Thoracic aorta (tissue), 2 donors: ENCODE data around the gene S100A11. TPM values are rescaled to one million over a fixed set of nuclear protein-coding genes. Genes with fewer than 3 reads are reported as not detected.

Experiments
- ATAC-seq: fragments of 150-250 bp; one replicate; pipeline ENCODE4 v1.8.0; 2017; ENCODE audit warnings: low read depth; ENCODE audit not compliant: insufficient number of reproducible peaks, low FRiP score
- DNase-seq: peaks from one replicate; pipeline ENCODE4 v3.0.0-alpha.2; 2020; ENCODE audit warnings: low spot score
- H3K27ac ChIP-seq, 2 donors: fragments of 200-600 bp; sonication (generic); 1 replicate in 1 of 2; 2 replicates in 1 of 2; pipeline ENCODE4 v1.5.1; 2016; ENCODE audit warnings: mild to moderate bottlenecking in 2 of 2, moderate library complexity in 2 of 2
- H3K27me3 ChIP-seq: fragments of 200-600 bp; sonication (generic); replicated peaks from 2 replicates; pipeline ENCODE4 v1.6.0; 2016; ENCODE audit warnings: mild to moderate bottlenecking; ENCODE audit not compliant: insufficient read depth
- H3K36me3 ChIP-seq: fragments of 200-600 bp; sonication (generic); one replicate; pipeline ENCODE4 v1.5.1; 2016
- H3K4me1 ChIP-seq, 2 donors: fragments of 200-600 bp; sonication (generic); 1 replicate in 1 of 2; 2 replicates in 1 of 2; pipeline versions ENCODE4 v1.5.1 to v1.6.0; 2016; ENCODE audit warnings: low read depth in 2 of 2, mild to moderate bottlenecking in 1 of 2; ENCODE audit not compliant: control insufficient read depth in 1 of 2
- H3K4me3 ChIP-seq: fragments of 200-600 bp; sonication (generic); 2 replicates; pipeline ENCODE4 v1.5.1; 2016; ENCODE audit warnings: mild to moderate bottlenecking
- H3K9me3 ChIP-seq: fragments of 200-600 bp; sonication (generic); 2 replicates; pipeline ENCODE4 v1.5.1; 2016
- CTCF ChIP-seq: fragments of 200-600 bp; sonication (generic); IDR thresholded peaks from one replicate; pipeline ENCODE4 v1.5.1; 2019; ENCODE audit warnings: antibody characterized with exemption
- total RNA-seq, 2 donors: library from RNA; depleted of rRNA; stranded (reverse); fragments of >200 nt; gene quantifications; one replicate each; pipeline versions ENCODE4 v1.1.0 to v1.2.3, GENCODE V29; 2016

The S100A11 gene
- total RNA-seq, 2 donors from 2014 or later, result 196 to 210 TPM

DNA sequence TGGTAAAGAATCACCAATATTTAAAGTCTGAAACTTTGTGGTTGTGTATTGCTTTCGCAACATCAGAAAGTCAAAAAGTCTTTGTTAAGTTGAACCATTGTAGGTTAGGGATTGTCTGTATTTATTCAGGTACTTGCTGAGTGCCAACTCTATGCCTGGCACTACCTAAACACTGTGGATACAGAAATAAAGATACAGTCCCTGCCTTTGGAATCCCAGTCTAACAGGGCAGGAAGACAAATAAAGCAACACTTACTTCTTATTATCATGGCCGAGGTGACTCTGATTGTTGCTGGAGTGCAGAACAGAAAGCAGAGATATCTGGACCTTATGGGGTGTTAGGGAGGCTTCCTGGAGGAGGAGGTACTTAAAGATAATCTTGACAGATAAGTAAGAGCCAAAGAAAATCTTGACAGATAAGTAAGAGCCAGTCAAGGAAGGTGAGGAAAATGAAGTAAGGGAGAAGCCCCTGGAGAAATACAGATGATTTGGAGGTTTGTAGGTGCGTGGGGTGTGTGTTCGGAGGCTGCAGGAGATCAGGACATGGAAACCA lies 31.4 kb downstream of the S100A11 start:
- H3K9me3 ChIP-seq, result no peaks in the 10 kb centered on the region
- no peak for ATAC-seq
- no peak for TF ChIP-seq CTCF

GRCh38 chr1:152003846-152004442 lies 32.9 kb downstream of the S100A11 start:
- Histone ChIP-seq H3K4me1 (peaks cover 0 to 6% of the 10 kb centered on the region in 2 donors), H3K4me3 (no peak overlapping the region), H3K9me3 (no peaks in the 10 kb centered on the region), H3K36me3 (no peaks in the 10 kb centered on the region), H3K27ac (no peak overlapping the region), H3K27me3 (no peaks in the 10 kb centered on the region)
- no peak for TF ChIP-seq CTCF
- no peak for ATAC-seq
- no peak for DNase-seq

More for the DNA sequence above, 31.4 kb downstream of the S100A11 start:
- H3K27ac ChIP-seq, result no peak overlapping the region
- H3K27me3 ChIP-seq, result no peaks in the 10 kb centered on the region
- no peak for DNase-seq
- peaks cover 0 to 6% of the 10 kb centered on the region in 2 donors for H3K4me1 ChIP-seq
- no peaks in the 10 kb centered on the region for H3K36me3 ChIP-seq
- H3K4me3 ChIP-seq, result no peak overlapping the region

DNA sequence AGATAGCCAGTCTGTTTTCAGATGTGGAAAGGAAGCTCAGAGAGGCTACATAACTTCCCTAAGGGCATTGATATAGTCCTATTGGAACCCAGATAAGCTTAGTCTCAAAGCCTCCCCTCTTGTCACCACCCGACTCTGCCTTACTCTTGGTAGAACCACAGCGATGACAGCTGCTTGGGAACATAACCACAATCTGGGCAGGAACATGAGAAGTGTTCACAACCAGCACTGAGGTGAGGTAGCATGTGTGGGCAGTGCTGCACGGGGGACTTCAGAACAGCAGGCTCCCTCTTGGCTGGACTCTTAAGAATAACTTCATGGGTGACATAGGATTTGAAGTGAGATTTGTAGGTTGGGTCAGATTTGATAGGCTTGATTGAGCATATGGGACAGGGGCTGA lies 33.8 kb downstream of the S100A11 start:
- ATAC-seq, result no peak
- DNase-seq, result no peak
- no peak for TF ChIP-seq CTCF
- peaks cover 0 to 6% of the 10 kb centered on the region in 2 donors for H3K4me1 ChIP-seq
- H3K4me3 ChIP-seq, result no peak overlapping the region
- H3K27ac ChIP-seq, result no peak overlapping the region
- H3K27me3 ChIP-seq, result no peaks in the 10 kb centered on the region
- H3K9me3 ChIP-seq, result no peaks in the 10 kb centered on the region
- H3K36me3 ChIP-seq, result no peaks in the 10 kb centered on the region

- H3K4me3 ChIP-seq, result no peak overlapping the region
- ATAC-seq (peak; percentile 48), DNase-seq (peak; percentile 68)
- no peaks in the 10 kb centered on the region for H3K9me3 ChIP-seq
- no peaks in the 10 kb centered on the region for H3K27me3 ChIP-seq
- no peaks in the 10 kb centered on the region for H3K36me3 ChIP-seq
- no peak overlapping the region for H3K27ac ChIP-seq
- peaks cover 0 to 6% of the 10 kb centered on the region in 2 donors for H3K4me1 ChIP-seq
- peak; percentile 90 for TF ChIP-seq CTCF
These were observed 34.9 kb downstream of the S100A11 start for GRCh38 chr1:152001631-152002584.

- ATAC-seq (peak; percentile 17), DNase-seq (no peak)
- no peak for TF ChIP-seq CTCF
- H3K27me3 ChIP-seq, result no peaks in the 10 kb centered on the region
- H3K9me3 ChIP-seq, result no peaks in the 10 kb centered on the region
- H3K36me3 ChIP-seq, result no peaks in the 10 kb centered on the region
- H3K4me1 ChIP-seq, result peaks cover 0 to 6% of the 10 kb centered on the region in 2 donors
- H3K4me3 ChIP-seq, result no peak overlapping the region
- no peak overlapping the region for H3K27ac ChIP-seq
These were observed 35.7 kb downstream of the S100A11 start for GRCh38 chr1:152000964-152001630.
